HCT116 (cell line): ENCODE data around the gene BBS7. TPM values are rescaled to one million over a fixed set of nuclear protein-coding genes. Genes with fewer than 3 reads are reported as not detected.

Experiments
- ATAC-seq: fragments of 200-7000 bp; cut with Tn5 transposase; 2 replicates; pipeline ENCODE4 v1.9.1; 2020; ENCODE audit warnings: mild to moderate bottlenecking, moderate library complexity
- BruUV-seq: library from RNA; stranded (reverse); fragments of 400-500 nt; replicated peaks from 2 replicates; lab custom pipeline; 2021; lab: Mats Ljungman, UMichigan
- CTCF ChIA-PET: fragments of 300-600 bp; sonication (Branson Sonifier 250); formaldehyde crosslinking; loops from one replicate; lab custom pipeline; 2021; ENCODE audit warnings: antibody characterized with exemption; lab: Charles Lee
- POLR2A ChIA-PET: fragments of 300-600, 350-600 bp; sonication (Branson Sonifier 250); formaldehyde crosslinking; loops from one replicate; lab custom pipeline; 2021; ENCODE audit warnings: antibody characterized with exemption; lab: Charles Lee
- RAD21 ChIA-PET, 2 experiments: fragments of 300-600 bp; sonication (Branson Sonifier 250); formaldehyde crosslinking; loops; one replicate each; lab custom pipeline; 2023; ENCODE audit warnings: low total read pairs in 2 of 2; ENCODE audit not compliant: uncharacterized antibody in 2 of 2, unreplicated experiment in 2 of 2, low non-redundant PET in 1 of 2; lab: Charles Lee
- DNase-seq: peaks from one replicate; pipeline ENCODE4 v3.0.0-alpha.2; 2010; ENCODE audit warnings: low read depth, low spot score
- H2AFZ ChIP-seq: fragments of 200-600 bp; shearing (Covaris generic), sonication (generic); 2 replicates; pipeline ENCODE4 v1.6.1; 2017; ENCODE audit warnings: low read depth, mixed run types, mixed read lengths, antibody characterized with exemption, low read length; ENCODE audit not compliant: poor library complexity, severe bottlenecking
- H3K27ac ChIP-seq: 2 replicates; pipeline ENCODE4 v1.5.1; 2012; ENCODE audit warnings: low read depth, low read length
- H3K27me3 ChIP-seq: fragments of 200-600 bp; sonication (generic); 2 replicates; pipeline ENCODE4 v1.6.1; 2016; ENCODE audit warnings: mixed run types, low read length, mixed read lengths; ENCODE audit not compliant: insufficient read depth
- H3K36me3 ChIP-seq, 2 experiments: fragments of 200-500 bp in 1 of 2; fragments of 200-600 bp in 1 of 2; sonication (Bioruptor generic) in 1 of 2; sonication (generic) in 1 of 2; 2 replicates each; pipeline versions ENCODE4 v1.5.1 to v1.6.1; 2014 to 2016; ENCODE audit warnings: low read length in 2 of 2, inconsistent platforms in 1 of 2, mixed read lengths in 1 of 2, mixed run types in 1 of 2; ENCODE audit not compliant: insufficient read depth in 2 of 2, control insufficient read depth in 1 of 2
- H3K4me1 ChIP-seq, 2 experiments: fragments of 200-600 bp in 1 of 2; sonication (generic) in 1 of 2; 2 replicates each; pipeline versions ENCODE4 v1.5.1 to v1.6.1; 2012 to 2017; ENCODE audit warnings: low read length in 2 of 2, inconsistent platforms in 1 of 2, mild to moderate bottlenecking in 1 of 2, mixed read lengths in 1 of 2, mixed run types in 1 of 2, moderate library complexity in 1 of 2; ENCODE audit not compliant: insufficient read depth in 2 of 2, control insufficient read depth in 1 of 2
- H3K4me2 ChIP-seq: fragments of 200-600 bp; sonication (generic); 2 replicates; pipeline ENCODE4 v1.6.1; 2017; ENCODE audit warnings: mixed run types, low read length, mixed read lengths
- H3K4me3 ChIP-seq, 2 experiments: fragments of 200-600 bp in 1 of 2; sonication (generic) in 1 of 2; replicated peaks in 1 of 2; 2 replicates each; pipeline ENCODE4 v1.5.1; 2011 to 2016; ENCODE audit warnings: low read length in 2 of 2, control low read depth in 1 of 2, low read depth in 1 of 2, mild to moderate bottlenecking in 1 of 2, mixed read lengths in 1 of 2, mixed run types in 1 of 2
- H3K79me2 ChIP-seq: fragments of 200-600 bp; sonication (generic); 2 replicates; pipeline ENCODE4 v1.6.1; 2017; ENCODE audit warnings: mild to moderate bottlenecking, mixed run types, low read length, moderate library complexity, mixed read lengths; ENCODE audit not compliant: insufficient read depth
- H3K9ac ChIP-seq: fragments of 200-600 bp; sonication (generic); 2 replicates; pipeline ENCODE4 v1.6.1; 2016; ENCODE audit warnings: low read length, mixed read lengths
- H3K9me2 ChIP-seq: fragments of 200-600 bp; sonication (generic), shearing (Covaris generic); 2 replicates; pipeline ENCODE4 v1.6.1; 2017; ENCODE audit warnings: mixed run types, mild to moderate bottlenecking, moderate library complexity; ENCODE audit not compliant: insufficient read depth
- H3K9me3 ChIP-seq, 2 experiments: fragments of 200-500 bp in 1 of 2; fragments of 200-600 bp in 1 of 2; sonication (Bioruptor generic) in 1 of 2; sonication (generic) in 1 of 2; 2 replicates each; pipeline ENCODE4 v1.6.1; 2014 to 2017; ENCODE audit warnings: low read length in 2 of 2, mixed read lengths in 2 of 2, inconsistent platforms in 1 of 2, low read depth in 1 of 2, mild to moderate bottlenecking in 1 of 2, mixed run types in 1 of 2, moderate library complexity in 1 of 2; ENCODE audit not compliant: control insufficient read depth in 1 of 2, insufficient read depth in 1 of 2
- H4K20me1 ChIP-seq: fragments of 200-600 bp; sonication (generic), shearing (Covaris generic); 2 replicates; pipeline ENCODE4 v1.6.1; 2017; ENCODE audit warnings: mixed run types, mild to moderate bottlenecking, moderate library complexity; ENCODE audit not compliant: insufficient read depth
- ATF3 ChIP-seq: IDR thresholded peaks from 2 replicates; pipeline ENCODE4 v1.6.1; 2012
- JUND ChIP-seq: IDR thresholded peaks from 2 replicates; pipeline ENCODE4 v1.6.1; 2012
- MAX ChIP-seq: IDR thresholded peaks from 2 replicates; pipeline ENCODE4 v1.6.1; 2012
- POLR2A ChIP-seq: IDR thresholded peaks from 2 replicates; pipeline ENCODE4 v1.7.0; 2011; ENCODE audit warnings: borderline replicate concordance; ENCODE audit not compliant: insufficient read depth, insufficient read length; ENCODE audit errors: extremely low read depth
- POLR2AphosphoS5 ChIP-seq: IDR thresholded peaks from 2 replicates; pipeline ENCODE4 v1.6.1; 2011; ENCODE audit warnings: mild to moderate bottlenecking, low read depth, low read length, moderate library complexity
- SP1 ChIP-seq: IDR thresholded peaks from 2 replicates; pipeline ENCODE4 v1.6.1; 2012; ENCODE audit warnings: low read depth
- SRF ChIP-seq: IDR thresholded peaks from 2 replicates; pipeline ENCODE4 v1.6.1; 2012; ENCODE audit warnings: low read depth
- ZNF274 ChIP-seq: fragments of 200-500 bp; sonication (Bioruptor generic); IDR thresholded peaks from 2 replicates; pipeline ENCODE4 v1.6.1; 2014; ENCODE audit warnings: mild to moderate bottlenecking, low read depth, low read length, inconsistent platforms
- intact Hi-C: fragments of 100-400 bp; cut with micrococcal nuclease; formaldehyde crosslinking; loops from 2 replicates; pipeline ENCODE4 v1.10.0; 2022
- total RNA-seq: library from RNA; stranded (reverse); gene quantifications from one replicate; pipeline ENCODE4 v1.2.1, GENCODE V29; 2021; ENCODE audit not compliant: unreplicated experiment

Gene BBS7
- total RNA-seq, 1 experiment from 2014 or later, result 22.9 TPM

- Histone ChIP-seq H3K9me3 (no peaks in the 10 kb centered on the region), H3K4me1 (no peaks in the 10 kb centered on the region), H3K9ac (no peak overlapping the region), H3K9me2 (no peaks in the 10 kb centered on the region), H3K4me3 (no peak overlapping the region), H3K36me3 (no peaks in the 10 kb centered on the region), H3K4me2 (no peak overlapping the region), H3K27ac (no peak overlapping the region), H3K27me3 (no peaks in the 10 kb centered on the region), H3K79me2 (no peaks in the 10 kb centered on the region), H2AFZ (no peak overlapping the region), H4K20me1 (no peaks in the 10 kb centered on the region)
- RAD21 ChIA-PET, result no interaction called here
- intact Hi-C loops, result no loop called here
- POLR2A ChIA-PET, result no interaction called here
- DNase-seq (no peak), ATAC-seq (no peak)
- CTCF ChIA-PET, result no interaction called here
- BruUV-seq, result no TSS peak
- TF ChIP-seq SRF (no peak), POLR2AphosphoS5 (no peak), MAX (no peak), POLR2A (no peak)
These were observed 5.8 kb upstream of the BBS7 start for GRCh38 chr4:121876070-121876469.

DNA sequence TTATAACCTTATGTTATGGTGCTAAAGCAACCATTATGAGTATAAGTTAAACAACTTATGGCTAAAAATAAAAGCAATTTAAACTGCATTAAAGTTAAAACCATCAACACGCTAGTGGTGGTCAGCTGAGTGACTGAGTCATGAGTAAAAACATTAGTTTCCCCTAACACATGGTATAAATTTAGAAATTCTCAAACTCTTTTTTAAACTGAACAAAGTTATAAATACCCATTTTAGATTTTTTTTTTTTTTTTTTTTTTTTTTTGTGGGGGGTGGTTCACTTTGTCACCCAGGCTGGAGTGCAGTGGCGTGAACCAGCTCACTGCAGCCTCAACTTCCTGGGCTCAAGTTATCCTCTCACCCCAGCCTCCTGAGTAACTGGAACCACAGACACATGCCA lies 5.4 kb upstream of the BBS7 start:
- no TSS peak for BruUV-seq
- POLR2A ChIA-PET, result no interaction called here
- Histone ChIP-seq H3K27me3 (no peaks in the 10 kb centered on the region), H3K9me2 (no peaks in the 10 kb centered on the region), H4K20me1 (no peaks in the 10 kb centered on the region), H3K9me3 (no peaks in the 10 kb centered on the region), H3K4me2 (no peak overlapping the region), H3K4me3 (no peak overlapping the region), H2AFZ (no peak overlapping the region), H3K4me1 (peaks cover 0 to 2% of the 10 kb centered on the region in 2 experiments; a peak in 2 of 4 replicates), H3K27ac (no peak overlapping the region), H3K9ac (no peak overlapping the region), H3K36me3 (no peaks in the 10 kb centered on the region), H3K79me2 (no peaks in the 10 kb centered on the region)
- no peak for DNase-seq
- TF ChIP-seq MAX, result no peak
- TF ChIP-seq SP1, result no peak
- no peak for TF ChIP-seq JUND
- TF ChIP-seq ZNF274, result no peak
- no peak for TF ChIP-seq ATF3
- intact Hi-C loops, result no loop called here
- no peak for ATAC-seq
- CTCF ChIA-PET, result no interaction called here
- RAD21 ChIA-PET, result no interaction called here
